ENCODE data around the gene CD300C.

CD300C gene

DNA sequence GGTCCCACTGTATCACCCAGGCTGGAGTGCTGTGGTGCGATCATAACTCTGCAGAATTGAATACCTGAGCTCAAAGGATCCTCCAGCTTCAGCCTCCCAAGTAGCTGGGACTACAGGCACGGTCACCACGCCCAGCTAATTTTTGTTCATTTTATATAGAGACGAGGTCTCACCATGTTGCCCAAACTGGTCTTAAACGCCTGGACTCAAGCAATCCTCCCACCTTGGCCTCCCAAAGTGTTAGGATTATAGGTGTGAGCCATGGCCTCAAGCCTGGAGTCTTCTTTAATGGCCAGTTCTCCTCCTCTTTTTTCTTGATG lies 15.1 kb downstream of the CD300C start (continued):
- TF ChIP-seq, protein P1, sequence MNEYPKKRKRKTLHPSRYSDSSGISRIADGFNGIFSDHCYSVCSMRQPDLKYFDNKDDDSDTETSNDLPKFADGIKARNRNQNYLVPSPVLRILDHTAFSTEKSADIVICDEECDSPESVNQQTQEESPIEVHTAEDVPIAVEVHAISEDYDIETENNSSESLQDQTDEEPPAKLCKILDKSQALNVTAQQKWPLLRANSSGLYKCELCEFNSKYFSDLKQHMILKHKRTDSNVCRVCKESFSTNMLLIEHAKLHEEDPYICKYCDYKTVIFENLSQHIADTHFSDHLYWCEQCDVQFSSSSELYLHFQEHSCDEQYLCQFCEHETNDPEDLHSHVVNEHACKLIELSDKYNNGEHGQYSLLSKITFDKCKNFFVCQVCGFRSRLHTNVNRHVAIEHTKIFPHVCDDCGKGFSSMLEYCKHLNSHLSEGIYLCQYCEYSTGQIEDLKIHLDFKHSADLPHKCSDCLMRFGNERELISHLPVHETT (tag by site-specific recombination; IDR thresholded peaks at IDR 0.05) = no peak
- TF ChIP-seq, protein P2, sequence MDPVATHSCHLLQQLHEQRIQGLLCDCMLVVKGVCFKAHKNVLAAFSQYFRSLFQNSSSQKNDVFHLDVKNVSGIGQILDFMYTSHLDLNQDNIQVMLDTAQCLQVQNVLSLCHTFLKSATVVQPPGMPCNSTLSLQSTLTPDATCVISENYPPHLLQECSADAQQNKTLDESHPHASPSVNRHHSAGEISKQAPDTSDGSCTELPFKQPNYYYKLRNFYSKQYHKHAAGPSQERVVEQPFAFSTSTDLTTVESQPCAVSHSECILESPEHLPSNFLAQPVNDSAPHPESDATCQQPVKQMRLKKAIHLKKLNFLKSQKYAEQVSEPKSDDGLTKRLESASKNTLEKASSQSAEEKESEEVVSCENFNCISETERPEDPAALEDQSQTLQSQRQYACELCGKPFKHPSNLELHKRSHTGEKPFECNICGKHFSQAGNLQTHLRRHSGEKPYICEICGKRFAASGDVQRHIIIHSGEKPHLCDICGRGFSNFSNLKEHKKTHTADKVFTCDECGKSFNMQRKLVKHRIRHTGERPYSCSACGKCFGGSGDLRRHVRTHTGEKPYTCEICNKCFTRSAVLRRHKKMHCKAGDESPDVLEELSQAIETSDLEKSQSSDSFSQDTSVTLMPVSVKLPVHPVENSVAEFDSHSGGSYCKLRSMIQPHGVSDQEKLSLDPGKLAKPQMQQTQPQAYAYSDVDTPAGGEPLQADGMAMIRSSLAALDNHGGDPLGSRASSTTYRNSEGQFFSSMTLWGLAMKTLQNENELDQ (tag by site-specific recombination; IDR thresholded peaks at IDR 0.05; ENCODE audit: low read depth) = no peak
- TF ChIP-seq ZNF792 (tag by site-specific recombination; IDR thresholded peaks at IDR 0.05) = no peak

DNA sequence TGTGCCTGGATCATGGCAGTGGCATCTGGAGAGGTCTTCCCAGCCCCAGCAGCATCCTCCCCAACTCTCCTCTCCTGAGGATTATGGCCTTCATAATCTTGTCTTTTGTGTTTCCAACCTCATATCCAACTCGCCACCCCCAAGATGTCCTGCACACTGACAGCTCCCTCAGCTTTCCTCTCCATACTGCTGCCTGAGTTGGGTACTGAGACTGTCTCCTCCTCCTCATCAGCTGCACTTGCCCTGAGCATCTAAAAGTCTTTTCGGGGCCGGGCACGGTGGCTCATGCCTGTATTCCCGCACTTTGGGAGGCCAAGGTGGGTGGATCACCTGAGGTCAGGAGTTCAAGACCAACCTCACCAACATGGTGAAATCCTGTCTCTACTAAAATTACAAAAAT lies 16.7 kb downstream of the CD300C start:
- H3K4me3 ChIP-seq (ENCODE audit: low read depth, low read length) = no peak overlapping the region
- H3K36me3 ChIP-seq (ENCODE audit: control insufficient read depth in 2 of 2, insufficient read depth in 1 of 2, low read length in 2 of 2) = no peaks in the 10 kb centered on the region
- POLR2A ChIA-PET = no interaction called here
- no peaks in the 10 kb centered on the region for H3K4me1 ChIP-seq (ENCODE audit: control insufficient read depth, insufficient read depth, low read length)
- TF ChIP-seq KLF1 (tag by site-specific recombination; IDR thresholded peaks at IDR 0.05) (no peak), ZNF274 (IDR thresholded peaks at IDR 0.05; ENCODE audit: low read length) (no peak), ZNF274 (tag by site-specific recombination; IDR thresholded peaks at IDR 0.05; ENCODE audit: borderline replicate concordance) (no peak), ZNF658 (tag by site-specific recombination; IDR thresholded peaks at IDR 0.05) (no peak), ZXDB (tag by site-specific recombination; IDR thresholded peaks at IDR 0.05) (no peak), TCF7L2 (IDR thresholded peaks at IDR 0.05; ENCODE audit: borderline replicate concordance, low read depth, low read length) (no peak), ZNF366 (tag by site-specific recombination; conservative IDR thresholded peaks at IDR 0.05) (no peak), GLIS2 (tag by site-specific recombination; IDR thresholded peaks at IDR 0.05) (no peak), SP7 (tag by site-specific recombination; IDR thresholded peaks at IDR 0.05) (no peak), BCL11A (tag by site-specific recombination; IDR thresholded peaks at IDR 0.05; ENCODE audit: low read depth) (no peak)
- TF ChIP-seq, protein P3, sequence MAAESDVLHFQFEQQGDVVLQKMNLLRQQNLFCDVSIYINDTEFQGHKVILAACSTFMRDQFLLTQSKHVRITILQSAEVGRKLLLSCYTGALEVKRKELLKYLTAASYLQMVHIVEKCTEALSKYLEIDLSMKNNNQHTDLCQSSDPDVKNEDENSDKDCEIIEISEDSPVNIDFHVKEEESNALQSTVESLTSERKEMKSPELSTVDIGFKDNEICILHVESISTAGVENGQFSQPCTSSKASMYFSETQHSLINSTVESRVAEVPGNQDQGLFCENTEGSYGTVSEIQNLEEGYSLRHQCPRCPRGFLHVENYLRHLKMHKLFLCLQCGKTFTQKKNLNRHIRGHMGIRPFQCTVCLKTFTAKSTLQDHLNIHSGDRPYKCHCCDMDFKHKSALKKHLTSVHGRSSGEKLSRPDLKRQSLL (tag by site-specific recombination; IDR thresholded peaks at IDR 0.05) = no peak
- TF ChIP-seq, protein P4, sequence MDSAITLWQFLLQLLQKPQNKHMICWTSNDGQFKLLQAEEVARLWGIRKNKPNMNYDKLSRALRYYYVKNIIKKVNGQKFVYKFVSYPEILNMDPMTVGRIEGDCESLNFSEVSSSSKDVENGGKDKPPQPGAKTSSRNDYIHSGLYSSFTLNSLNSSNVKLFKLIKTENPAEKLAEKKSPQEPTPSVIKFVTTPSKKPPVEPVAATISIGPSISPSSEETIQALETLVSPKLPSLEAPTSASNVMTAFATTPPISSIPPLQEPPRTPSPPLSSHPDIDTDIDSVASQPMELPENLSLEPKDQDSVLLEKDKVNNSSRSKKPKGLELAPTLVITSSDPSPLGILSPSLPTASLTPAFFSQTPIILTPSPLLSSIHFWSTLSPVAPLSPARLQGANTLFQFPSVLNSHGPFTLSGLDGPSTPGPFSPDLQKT (IDR thresholded peaks at IDR 0.05; ENCODE audit: borderline replicate concordance, low read depth, low read length) = no peak
- TF ChIP-seq, protein P5, sequence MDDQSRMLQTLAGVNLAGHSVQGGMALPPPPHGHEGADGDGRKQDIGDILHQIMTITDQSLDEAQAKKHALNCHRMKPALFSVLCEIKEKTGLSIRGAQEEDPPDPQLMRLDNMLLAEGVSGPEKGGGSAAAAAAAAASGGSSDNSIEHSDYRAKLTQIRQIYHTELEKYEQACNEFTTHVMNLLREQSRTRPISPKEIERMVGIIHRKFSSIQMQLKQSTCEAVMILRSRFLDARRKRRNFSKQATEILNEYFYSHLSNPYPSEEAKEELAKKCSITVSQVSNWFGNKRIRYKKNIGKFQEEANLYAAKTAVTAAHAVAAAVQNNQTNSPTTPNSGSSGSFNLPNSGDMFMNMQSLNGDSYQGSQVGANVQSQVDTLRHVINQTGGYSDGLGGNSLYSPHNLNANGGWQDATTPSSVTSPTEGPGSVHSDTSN (CRISPR knock-in tag; IDR thresholded peaks at IDR 0.05) = no peak
- TF ChIP-seq, protein P6, sequence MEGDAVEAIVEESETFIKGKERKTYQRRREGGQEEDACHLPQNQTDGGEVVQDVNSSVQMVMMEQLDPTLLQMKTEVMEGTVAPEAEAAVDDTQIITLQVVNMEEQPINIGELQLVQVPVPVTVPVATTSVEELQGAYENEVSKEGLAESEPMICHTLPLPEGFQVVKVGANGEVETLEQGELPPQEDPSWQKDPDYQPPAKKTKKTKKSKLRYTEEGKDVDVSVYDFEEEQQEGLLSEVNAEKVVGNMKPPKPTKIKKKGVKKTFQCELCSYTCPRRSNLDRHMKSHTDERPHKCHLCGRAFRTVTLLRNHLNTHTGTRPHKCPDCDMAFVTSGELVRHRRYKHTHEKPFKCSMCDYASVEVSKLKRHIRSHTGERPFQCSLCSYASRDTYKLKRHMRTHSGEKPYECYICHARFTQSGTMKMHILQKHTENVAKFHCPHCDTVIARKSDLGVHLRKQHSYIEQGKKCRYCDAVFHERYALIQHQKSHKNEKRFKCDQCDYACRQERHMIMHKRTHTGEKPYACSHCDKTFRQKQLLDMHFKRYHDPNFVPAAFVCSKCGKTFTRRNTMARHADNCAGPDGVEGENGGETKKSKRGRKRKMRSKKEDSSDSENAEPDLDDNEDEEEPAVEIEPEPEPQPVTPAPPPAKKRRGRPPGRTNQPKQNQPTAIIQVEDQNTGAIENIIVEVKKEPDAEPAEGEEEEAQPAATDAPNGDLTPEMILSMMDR (tag by site-specific recombination; IDR thresholded peaks at IDR 0.05) = no peak
- H3K9me3 ChIP-seq (ENCODE audit: control insufficient read depth, insufficient read depth, low read depth, low read length) = no peaks in the 10 kb centered on the region
- CTCF ChIA-PET = interaction anchor here (0.6 to 2.3 kb wide), 2 partner anchors 71 to 161 kb away, joined by 3 to 5 read pairs; no protein-coding TSS in a partner anchor
- no peak overlapping the region for H3K27ac ChIP-seq (ENCODE audit: extremely low read depth, low read depth, low read length)
